Mesenchymal stem cell (in vitro differentiated cells and primary cell): ENCODE data around the gene ARHGAP1.

Experiments used
- DNase-seq: peaks from one replicate; pipeline ENCODE4 v3.0.0-alpha.2; 2013
- H2AFZ ChIP-seq: one replicate; pipeline ENCODE4 v1.6.1; 2013; ENCODE audit warnings: low read depth, mild to moderate bottlenecking, control low read depth, inconsistent platforms, low read length, moderate library complexity
- H2AK5ac ChIP-seq: 2 replicates; pipeline ENCODE4 v1.6.1; 2013; ENCODE audit warnings: low read length, moderate library complexity, mild to moderate bottlenecking, inconsistent platforms; ENCODE audit not compliant: severe bottlenecking
- H2BK120ac ChIP-seq: one replicate; pipeline ENCODE4 v1.6.1; 2013; ENCODE audit warnings: low read depth, mild to moderate bottlenecking, inconsistent platforms, low read length, moderate library complexity
- H2BK12ac ChIP-seq, 2 experiments: one replicate each; pipeline ENCODE4 v1.6.1; 2013; ENCODE audit warnings: inconsistent platforms in 2 of 2, low read length in 2 of 2, mild to moderate bottlenecking in 2 of 2, moderate library complexity in 2 of 2, control low read depth in 1 of 2
- H2BK15ac ChIP-seq: one replicate; pipeline ENCODE4 v1.6.1; 2013; ENCODE audit warnings: mild to moderate bottlenecking, low read depth, inconsistent platforms; ENCODE audit not compliant: poor library complexity, severe bottlenecking
- H2BK5ac ChIP-seq: 2 replicates; pipeline ENCODE4 v1.6.1; 2013; ENCODE audit warnings: low read depth, mild to moderate bottlenecking, low read length, control low read depth, inconsistent platforms; ENCODE audit not compliant: poor library complexity, severe bottlenecking
- H3K14ac ChIP-seq, 2 experiments: one replicate each; pipeline ENCODE4 v1.6.1; 2013; ENCODE audit warnings: inconsistent platforms in 2 of 2, low read length in 2 of 2, control low read depth in 1 of 2, mild to moderate bottlenecking in 1 of 2, moderate library complexity in 1 of 2
- H3K18ac ChIP-seq, 2 experiments: one replicate each; pipeline ENCODE4 v1.6.1; 2013; ENCODE audit warnings: inconsistent platforms in 2 of 2, low read length in 2 of 2, control low read depth in 1 of 2, low read depth in 1 of 2, mild to moderate bottlenecking in 1 of 2
- H3K23ac ChIP-seq, 2 experiments: one replicate each; pipeline ENCODE4 v1.6.1; 2013; ENCODE audit warnings: inconsistent platforms in 2 of 2, low read length in 2 of 2, mild to moderate bottlenecking in 2 of 2, moderate library complexity in 2 of 2, control low read depth in 1 of 2
- H3K27ac ChIP-seq: 2 replicates; pipeline ENCODE4 v1.5.1; 2013; ENCODE audit warnings: mild to moderate bottlenecking, moderate library complexity, low read length, control low read depth, inconsistent platforms; ENCODE audit not compliant: poor library complexity, severe bottlenecking
- H3K27me3 ChIP-seq, 2 experiments: 2 replicates each; pipeline versions ENCODE4 v1.6.1 to v1.7.0; 2013; ENCODE audit warnings: low read length in 2 of 2, mild to moderate bottlenecking in 2 of 2, moderate library complexity in 2 of 2, control low read depth in 1 of 2, inconsistent platforms in 1 of 2; ENCODE audit not compliant: control insufficient read depth in 1 of 2, insufficient read depth in 1 of 2
- H3K36me3 ChIP-seq, 2 experiments: 2 replicates each; pipeline versions ENCODE4 v1.6.1 to v1.7.0; 2013; ENCODE audit warnings: low read length in 2 of 2, control low read depth in 1 of 2, inconsistent platforms in 1 of 2, low read depth in 1 of 2, mild to moderate bottlenecking in 1 of 2; ENCODE audit not compliant: insufficient read depth in 2 of 2, control insufficient read depth in 1 of 2
- H3K4ac ChIP-seq, 2 experiments: one replicate each; pipeline ENCODE4 v1.6.1; 2013; ENCODE audit warnings: inconsistent platforms in 2 of 2, low read length in 2 of 2, mild to moderate bottlenecking in 2 of 2, moderate library complexity in 2 of 2, control low read depth in 1 of 2, low read depth in 1 of 2
- H3K4me1 ChIP-seq: 2 replicates; pipeline ENCODE4 v1.6.1; 2013; ENCODE audit warnings: low read depth, low read length, control low read depth; ENCODE audit not compliant: control insufficient read depth, insufficient read depth
- H3K4me2 ChIP-seq: 2 replicates; pipeline ENCODE4 v1.6.1; 2013; ENCODE audit warnings: low read length, mild to moderate bottlenecking, inconsistent platforms; ENCODE audit not compliant: poor library complexity, severe bottlenecking
- H3K4me3 ChIP-seq, 2 experiments: 2 replicates each; pipeline versions ENCODE4 v1.5.1 to v1.7.0; 2013; ENCODE audit warnings: low read length in 2 of 2, mild to moderate bottlenecking in 2 of 2, control low read depth in 1 of 2, low read depth in 1 of 2; ENCODE audit not compliant: insufficient read depth in 1 of 2
- H3K79me1 ChIP-seq: replicated peaks from 2 replicates; pipeline ENCODE4 v1.6.1; 2013; ENCODE audit warnings: mild to moderate bottlenecking, control low read depth, low read length, inconsistent platforms; ENCODE audit not compliant: poor library complexity, severe bottlenecking
- H3K9ac ChIP-seq: 2 replicates; pipeline ENCODE4 v1.7.0; 2013; ENCODE audit warnings: mild to moderate bottlenecking, low read length, moderate library complexity
- H3K9me3 ChIP-seq: 2 replicates; pipeline ENCODE4 v1.7.0; 2013; ENCODE audit warnings: mild to moderate bottlenecking, low read length; ENCODE audit not compliant: control insufficient read depth
- H4K8ac ChIP-seq: one replicate; pipeline ENCODE4 v1.6.1; 2013; ENCODE audit warnings: inconsistent platforms, mild to moderate bottlenecking, low read length, moderate library complexity
- H4K91ac ChIP-seq: one replicate; pipeline ENCODE4 v1.6.1; 2013; ENCODE audit warnings: mild to moderate bottlenecking, low read length, inconsistent platforms
- WGBS: methylation state at CpG from one replicate; pipeline ENCODE4 v1.1.7; 2013; ENCODE audit warnings: mixed read lengths; 5-methylcytosine and 5-hydroxymethylcytosine counted together

The ARHGAP1 gene

DNA sequence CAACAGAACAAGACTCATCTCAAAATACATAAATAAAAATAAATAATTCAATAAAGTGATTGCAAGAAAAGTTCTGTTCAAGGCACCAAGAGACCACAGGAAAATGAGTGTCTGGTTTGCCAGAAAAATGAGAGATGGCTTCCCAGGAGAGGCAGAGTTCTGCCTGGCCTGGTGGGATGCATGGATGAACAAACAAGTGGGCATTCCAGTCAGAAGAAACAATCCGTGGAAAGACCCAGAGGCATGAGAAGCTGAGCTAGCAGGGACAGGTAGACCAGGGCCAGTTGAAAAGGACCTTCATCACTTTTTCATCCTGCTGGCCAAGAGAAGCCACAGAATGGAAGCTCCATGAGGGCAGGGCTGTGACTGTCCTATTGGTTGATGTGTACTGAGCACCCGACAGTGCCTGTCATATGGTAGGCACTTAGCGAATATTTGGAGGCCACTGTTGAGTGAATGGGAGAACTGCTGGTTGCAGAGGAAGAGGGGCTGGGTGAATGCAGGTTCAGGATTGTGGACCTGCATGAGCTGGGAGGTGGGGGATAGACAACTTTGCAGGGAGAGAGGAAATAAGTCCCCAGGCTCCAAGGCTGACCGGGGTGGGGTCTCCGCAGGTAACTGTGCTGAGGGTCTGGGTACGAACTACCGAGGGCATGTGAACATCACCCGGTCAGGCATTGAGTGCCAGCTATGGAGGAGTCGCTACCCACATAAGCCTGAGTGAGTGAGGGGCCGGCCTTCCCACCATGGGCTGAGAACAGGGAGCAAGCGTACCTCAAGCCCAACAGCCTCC is 22.3 kb upstream of the ARHGAP1 start:
- Histone ChIP-seq H3K4me1 (peaks cover 20% of the 10 kb centered on the region), H2AFZ (no peak overlapping the region), H2AK5ac (no peak overlapping the region), H3K27me3 (no peaks in the 10 kb centered on the region), H3K36me3 (no peaks in the 10 kb centered on the region), H4K8ac (no peak overlapping the region), H4K91ac (no peak overlapping the region), H3K4me2 (no peak overlapping the region), H3K18ac (no peak overlapping the region), H3K4me3 (no peak overlapping the region), H3K14ac (no peak overlapping the region), H3K79me1 (no peaks in the 10 kb centered on the region), H2BK5ac (no peak overlapping the region), H3K4ac (no peak overlapping the region), H3K9me3 (no peaks in the 10 kb centered on the region), H3K9ac (no peak overlapping the region), H2BK120ac (no peak overlapping the region), H2BK15ac (no peak overlapping the region), H3K27ac (no peak overlapping the region), H2BK12ac (no peak overlapping the region), H3K23ac (no peak overlapping the region)
- DNase-seq = no peak
- WGBS = 95% methylated on average over 11 of the region's 11 CpGs

DNA sequence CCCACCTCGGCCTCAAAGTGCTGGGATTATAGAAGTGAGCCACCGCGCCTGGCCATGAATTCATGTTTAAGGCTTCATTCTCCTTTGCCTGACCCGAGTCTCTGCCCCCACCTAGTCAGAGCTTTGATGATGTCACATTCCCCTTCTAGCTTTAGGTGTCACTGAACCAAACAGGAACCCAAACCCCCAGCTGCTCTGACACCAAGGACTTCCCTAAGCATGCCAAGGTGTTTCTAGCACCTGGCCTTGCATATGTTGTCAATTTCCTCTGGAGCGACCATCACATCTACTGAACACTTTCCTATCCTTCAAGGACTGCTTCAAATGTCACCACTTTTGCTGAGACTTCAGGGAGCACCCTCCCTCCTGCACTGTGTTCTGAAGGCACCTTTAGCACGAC is 20.9 kb upstream of the ARHGAP1 start:
- H2BK5ac ChIP-seq = no peak overlapping the region
- H4K8ac ChIP-seq = no peak overlapping the region
- H3K4me3 ChIP-seq = no peak overlapping the region
- 91% methylated on average over 6 of the region's 6 CpGs for WGBS
- H2AFZ ChIP-seq = no peak overlapping the region
- no peak overlapping the region for H3K18ac ChIP-seq
- H3K27me3 ChIP-seq = no peaks in the 10 kb centered on the region
- no peak overlapping the region for H3K4ac ChIP-seq
- no peak for DNase-seq
- no peak overlapping the region for H2BK12ac ChIP-seq
- H3K36me3 ChIP-seq = no peaks in the 10 kb centered on the region
- H3K4me1 ChIP-seq = peaks cover 20% of the 10 kb centered on the region
- H4K91ac ChIP-seq = no peak overlapping the region
- H3K4me2 ChIP-seq = no peak overlapping the region
- H2BK120ac ChIP-seq = no peak overlapping the region
- H2AK5ac ChIP-seq = no peak overlapping the region
- H3K27ac ChIP-seq = no peak overlapping the region
- no peak overlapping the region for H3K23ac ChIP-seq
- H3K14ac ChIP-seq = no peak overlapping the region
- no peaks in the 10 kb centered on the region for H3K9me3 ChIP-seq
- H2BK15ac ChIP-seq = no peak overlapping the region
- H3K9ac ChIP-seq = no peak overlapping the region
- no peaks in the 10 kb centered on the region for H3K79me1 ChIP-seq

DNA sequence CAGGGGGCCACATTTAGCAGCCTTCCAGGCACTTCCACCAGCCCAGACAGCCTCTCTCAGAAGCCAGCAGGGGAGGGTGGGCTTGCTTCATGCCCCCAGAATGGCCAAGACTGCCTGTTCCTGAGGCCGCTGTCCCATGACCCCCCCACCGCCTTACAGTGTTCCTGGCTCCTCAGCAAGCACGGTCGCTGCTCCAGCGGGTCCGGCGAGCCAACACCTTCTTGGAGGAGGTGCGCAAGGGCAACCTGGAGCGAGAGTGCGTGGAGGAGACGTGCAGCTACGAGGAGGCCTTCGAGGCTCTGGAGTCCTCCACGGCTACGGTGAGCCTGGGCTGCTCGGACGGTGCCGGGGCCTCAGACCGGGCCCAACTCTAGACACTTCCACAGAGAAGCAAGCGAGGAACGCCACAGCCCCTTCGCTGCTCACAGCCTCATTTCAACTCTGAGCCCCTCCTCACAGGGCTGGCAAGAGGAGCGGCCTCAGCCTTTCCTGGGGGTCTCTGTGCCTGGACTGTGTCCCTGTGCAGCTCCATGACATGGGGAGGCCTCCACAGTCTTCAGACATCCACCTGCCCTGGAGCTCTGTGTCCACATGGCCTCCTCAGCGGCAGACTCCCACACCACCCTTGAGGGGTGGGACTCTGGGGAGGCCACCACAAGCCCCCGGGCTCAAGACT is 19.3 kb upstream of the ARHGAP1 start:
- Histone ChIP-seq H2BK12ac (no peak overlapping the region), H3K4ac (no peak overlapping the region), H3K4me3 (no peak overlapping the region), H2AFZ (no peak overlapping the region), H3K23ac (no peak overlapping the region), H3K79me1 (no peaks in the 10 kb centered on the region), H3K27ac (no peak overlapping the region), H3K36me3 (no peaks in the 10 kb centered on the region), H2BK5ac (no peak overlapping the region), H3K18ac (no peak overlapping the region), H2AK5ac (no peak overlapping the region), H2BK120ac (no peak overlapping the region), H3K4me2 (no peak overlapping the region), H4K8ac (no peak overlapping the region), H2BK15ac (no peak overlapping the region), H3K27me3 (no peaks in the 10 kb centered on the region), H4K91ac (no peak overlapping the region), H3K4me1 (peaks cover 13% of the 10 kb centered on the region), H3K14ac (no peak overlapping the region), H3K9ac (no peak overlapping the region), H3K9me3 (no peaks in the 10 kb centered on the region)
- 96% methylated on average over 25 of the region's 25 CpGs for WGBS
- DNase-seq = no peak

DNA sequence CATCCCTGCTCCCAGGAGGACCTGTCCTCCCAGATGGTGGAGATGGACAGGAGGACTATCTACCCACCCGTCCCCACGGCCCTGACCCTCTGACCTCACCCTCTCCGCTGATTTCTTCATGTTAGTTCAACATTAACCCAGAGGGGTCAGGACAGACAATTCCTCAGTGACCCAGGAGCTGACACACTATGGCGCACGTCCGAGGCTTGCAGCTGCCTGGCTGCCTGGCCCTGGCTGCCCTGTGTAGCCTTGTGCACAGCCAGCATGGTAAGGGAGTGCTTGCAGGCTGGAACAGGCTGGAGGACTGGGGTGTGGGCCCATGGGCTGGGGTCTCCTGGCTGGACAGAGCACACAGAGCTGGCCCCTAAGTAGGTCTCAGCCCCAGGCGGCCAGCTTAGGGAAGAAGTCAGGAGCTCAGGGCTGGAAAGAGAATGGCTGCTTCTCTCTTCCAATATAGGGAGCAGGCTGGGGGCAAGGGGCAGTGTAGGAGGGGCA is 18.7 kb upstream of the ARHGAP1 start, which contains the start of gene F2:
TSS of gene F2 (plus strand) at position 166 of the 495 bp plus-strand sequence. CDS start at position 189, 23 bp downstream.
- H4K8ac ChIP-seq = peak within 1 kb of the TSS; percentile 81
- no peak within 1 kb of the TSS for H2BK5ac ChIP-seq
- H3K4ac ChIP-seq = peak within 1 kb of the TSS in 1 of 2 experiments; percentile 0
- no peaks in the 10 kb centered on the region for H3K27me3 ChIP-seq
- no peak within 1 kb of the TSS for H3K14ac ChIP-seq
- peak within 1 kb of the TSS; percentile 65 for H2AFZ ChIP-seq
- H2BK15ac ChIP-seq = no peak within 1 kb of the TSS
- H2AK5ac ChIP-seq = peak within 1 kb of the TSS; percentile 18
- H3K4me2 ChIP-seq = no peak within 1 kb of the TSS
- peaks cover 13% of the 10 kb centered on the region for H3K4me1 ChIP-seq
- no peak within 1 kb of the TSS for H3K4me3 ChIP-seq
- H3K9me3 ChIP-seq = no peaks in the 10 kb centered on the region
- no peaks in the 10 kb centered on the region for H3K36me3 ChIP-seq
- H4K91ac ChIP-seq = peak within 1 kb of the TSS; percentile 44
- H3K23ac ChIP-seq = no peak within 1 kb of the TSS
- H3K9ac ChIP-seq = no peak within 1 kb of the TSS
- H3K27ac ChIP-seq = no peak within 1 kb of the TSS
- H2BK12ac ChIP-seq = peak within 1 kb of the TSS in 1 of 2 experiments; percentile 37
- 78% methylated on average over 7 of the region's 7 CpGs for WGBS
- H3K79me1 ChIP-seq = no peaks in the 10 kb centered on the region
- no peak within 1 kb of the TSS for H3K18ac ChIP-seq
- H2BK120ac ChIP-seq = peak within 1 kb of the TSS; percentile 42
- DNase-seq = no peak
